Lower leg skin (tissue), 3 donors: ENCODE measurements around the gene GSG1L.

Source experiments
- CTCF ChIP-seq, 3 donors: fragments of 450-650 bp; IDR thresholded peaks; one replicate each; pipeline ENCODE4 v1.5.1; 2016; ENCODE audit warnings: antibody characterized with exemption in 3 of 3, mild to moderate bottlenecking in 3 of 3, moderate library complexity in 2 of 3
- POLR2A ChIP-seq, 2 donors: fragments of 450-650 bp; IDR thresholded peaks; one replicate each; pipeline ENCODE4 v1.6.1; 2016 to 2017; ENCODE audit warnings: antibody characterized with exemption in 2 of 2, mild to moderate bottlenecking in 1 of 2, moderate library complexity in 1 of 2

DNA sequence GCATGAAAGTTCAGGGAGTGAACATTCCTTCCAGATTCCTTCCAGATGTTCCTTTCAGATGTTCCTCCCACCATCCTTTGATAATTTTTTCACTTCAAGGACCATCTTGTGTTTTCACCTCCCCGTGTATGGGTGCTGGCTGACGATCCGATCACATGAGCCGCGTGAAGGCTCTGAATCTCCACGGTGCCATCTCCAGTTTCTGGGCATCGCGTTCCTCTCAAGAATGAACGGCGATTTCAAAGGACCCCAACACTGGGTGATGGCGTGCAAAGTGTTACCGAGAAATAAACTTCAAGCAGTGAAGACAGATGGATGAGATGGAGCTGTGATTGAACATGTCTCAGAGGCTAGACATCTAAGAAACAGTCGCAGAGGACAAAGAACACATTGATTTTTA is 245.3 kb downstream of the GSG1L start:
- no peak for TF ChIP-seq CTCF (IDR thresholded peaks at IDR 0.05)
- TF ChIP-seq POLR2A (IDR thresholded peaks at IDR 0.05): no peak
